Loucy (cell line): ENCODE data around the gene RASAL1.

Experiments used
- H2AFZ ChIP-seq: fragments of 200-600 bp; sonication (generic); 2 replicates; pipeline ENCODE4 v1.6.0; 2016; ENCODE audit warnings: antibody characterized with exemption, mild to moderate bottlenecking, low read length, moderate library complexity
- H3F3A ChIP-seq: fragments of 200-600 bp; 2 replicates; pipeline ENCODE4 v1.6.0; 2016; ENCODE audit warnings: antibody characterized with exemption, low read depth, mild to moderate bottlenecking
- H3K27me3 ChIP-seq: fragments of 200-600 bp; sonication (generic); 2 replicates; pipeline ENCODE4 v1.6.1; 2014; ENCODE audit warnings: low read length, mild to moderate bottlenecking; ENCODE audit not compliant: insufficient read depth, poor library complexity, severe bottlenecking
- H3K36me3 ChIP-seq: fragments of 200-600 bp; sonication (generic); 2 replicates; pipeline ENCODE4 v1.6.1; 2016; ENCODE audit warnings: low read length; ENCODE audit not compliant: insufficient read depth
- H3K4me1 ChIP-seq: fragments of 200-600 bp; sonication (generic); 2 replicates; pipeline ENCODE4 v1.5.1; 2014; ENCODE audit warnings: low read length, mild to moderate bottlenecking; ENCODE audit not compliant: insufficient read depth, poor library complexity, severe bottlenecking
- H3K4me2 ChIP-seq: fragments of 200-600 bp; sonication (generic); 2 replicates; pipeline ENCODE4 v1.6.0; 2014; ENCODE audit warnings: antibody characterized with exemption, low read length, low read depth, mild to moderate bottlenecking; ENCODE audit not compliant: poor library complexity, severe bottlenecking
- H3K4me3 ChIP-seq: fragments of 200-600 bp; sonication (generic); 2 replicates; pipeline ENCODE4 v1.5.1; 2014; ENCODE audit warnings: low read length, mild to moderate bottlenecking, mixed read lengths; ENCODE audit not compliant: poor library complexity, severe bottlenecking
- H3K79me2 ChIP-seq: fragments of 200-600 bp; sonication (generic); 2 replicates; pipeline ENCODE4 v1.6.1; 2014; ENCODE audit warnings: low read length; ENCODE audit not compliant: insufficient read depth
- H3K9ac ChIP-seq: fragments of 200-600 bp; sonication (generic); 2 replicates; pipeline ENCODE4 v1.6.0; 2014; ENCODE audit warnings: mild to moderate bottlenecking, low read depth, low read length, moderate library complexity; ENCODE audit not compliant: poor library complexity, severe bottlenecking
- H3K9me2 ChIP-seq: fragments of 200-600 bp; sonication (generic); replicated peaks from 2 replicates; pipeline ENCODE4 v1.6.1; 2016; ENCODE audit warnings: low read depth, low read length, mixed read lengths
- H3K9me3 ChIP-seq: fragments of 200-600 bp; sonication (generic); 2 replicates; pipeline ENCODE4 v1.6.1; 2014; ENCODE audit warnings: mild to moderate bottlenecking, antibody characterized with exemption, low read length, low read depth; ENCODE audit not compliant: insufficient read depth
- H4K20me1 ChIP-seq: fragments of 200-600 bp; sonication (generic); 2 replicates; pipeline ENCODE4 v1.6.0; 2014; ENCODE audit warnings: antibody characterized with exemption, low read length, mild to moderate bottlenecking; ENCODE audit not compliant: insufficient read depth, poor library complexity, severe bottlenecking
- CTCF ChIP-seq: fragments of 200-600 bp; sonication (generic); conservative IDR thresholded peaks from 2 replicates; pipeline ENCODE4 v1.5.1; 2014; ENCODE audit warnings: mild to moderate bottlenecking, antibody characterized with exemption, low read length
- EZH2phosphoT487 ChIP-seq: fragments of 200-600 bp; IDR thresholded peaks from 2 replicates; pipeline ENCODE4 v1.6.1; 2018; ENCODE audit warnings: antibody characterized with exemption, mild to moderate bottlenecking, moderate library complexity, borderline replicate concordance

Gene RASAL1

GRCh38 chr12:113135178-113136127, at the start of gene RASAL1:
TSS of gene RASAL1 (minus strand) at chr12:113135761. CDS start at chr12:113135462, 299 bp downstream.
- no peaks in the 10 kb centered on the region for H3K27me3 ChIP-seq
- no peaks in the 10 kb centered on the region for H3K36me3 ChIP-seq
- no peaks in the 10 kb centered on the region for H3F3A ChIP-seq
- H3K4me1 ChIP-seq = no peaks in the 10 kb centered on the region
- no peak within 1 kb of the TSS for H3K9ac ChIP-seq
- TF ChIP-seq EZH2phosphoT487 (no peak), CTCF (no peak)
- no peak within 1 kb of the TSS for H3K4me3 ChIP-seq
- H2AFZ ChIP-seq = no peak within 1 kb of the TSS
- H3K79me2 ChIP-seq = no peaks in the 10 kb centered on the region
- H3K9me3 ChIP-seq = no peaks in the 10 kb centered on the region
- no peaks in the 10 kb centered on the region for H4K20me1 ChIP-seq
- peak within 1 kb of the TSS; percentile 26 for H3K4me2 ChIP-seq
- no peaks in the 10 kb centered on the region for H3K9me2 ChIP-seq

- Histone ChIP-seq H3K79me2 (peaks cover 69% of the 10 kb centered on the region), H3K9me3 (no peaks in the 10 kb centered on the region), H3K36me3 (peaks cover 11% of the 10 kb centered on the region; the same call in 1 of the 2 replicates), H3K9ac (peak overlapping the region; percentile 89), H3K27me3 (no peaks in the 10 kb centered on the region), H3K9me2 (no peaks in the 10 kb centered on the region), H3K4me2 (peak overlapping the region; percentile 96), H2AFZ (peak overlapping the region; percentile 85), H3F3A (no peaks in the 10 kb centered on the region), H3K4me3 (peak overlapping the region; percentile 73), H4K20me1 (peaks cover 50% of the 10 kb centered on the region), H3K4me1 (peaks cover 32% of the 10 kb centered on the region)
- TF ChIP-seq CTCF (no peak), EZH2phosphoT487 (no peak)
These were observed 49.3 kb upstream of the RASAL1 start for GRCh38 chr12:113184900-113185179.

- H3K27me3 ChIP-seq = no peaks in the 10 kb centered on the region
- peaks cover 69% of the 10 kb centered on the region for H3K79me2 ChIP-seq
- peaks cover 50% of the 10 kb centered on the region for H4K20me1 ChIP-seq
- peak overlapping the region; percentile 73 for H3K4me3 ChIP-seq
- peak overlapping the region; percentile 85 for H2AFZ ChIP-seq
- H3F3A ChIP-seq = no peaks in the 10 kb centered on the region
- H3K9ac ChIP-seq = peak overlapping the region; percentile 89
- H3K9me2 ChIP-seq = no peaks in the 10 kb centered on the region
- TF ChIP-seq CTCF = no peak
- TF ChIP-seq EZH2phosphoT487 = no peak
- H3K4me1 ChIP-seq = peaks cover 32% of the 10 kb centered on the region
- no peaks in the 10 kb centered on the region for H3K9me3 ChIP-seq
- H3K4me2 ChIP-seq = peak overlapping the region; percentile 96
- peaks cover 17% of the 10 kb centered on the region; the same call in 1 of the 2 replicates for H3K36me3 ChIP-seq
These were observed 48.7 kb upstream of the RASAL1 start for GRCh38 chr12:113184098-113184899.
